Body of pancreas (tissue), 4 donors: Measurements from ENCODE around the gene SIGLEC12.

Experiments
- POLR2A ChIP-seq, 3 donors: fragments of 450-650 bp; IDR thresholded peaks; one replicate each; pipeline ENCODE4 v1.6.1; 2016; ENCODE audit warnings: antibody characterized with exemption in 3 of 3, mild to moderate bottlenecking in 2 of 3
- TF ChIP-seq, protein P1 (sequence below), 7 experiments: fragments of 450-650 bp in 4 of 7; fragments of 200-600 bp in 3 of 7; sonication (generic) in 3 of 7; IDR thresholded peaks; one replicate each; pipeline ENCODE4 v1.5.1; 2016 to 2019; ENCODE audit warnings: antibody characterized with exemption in 7 of 7

DNA sequence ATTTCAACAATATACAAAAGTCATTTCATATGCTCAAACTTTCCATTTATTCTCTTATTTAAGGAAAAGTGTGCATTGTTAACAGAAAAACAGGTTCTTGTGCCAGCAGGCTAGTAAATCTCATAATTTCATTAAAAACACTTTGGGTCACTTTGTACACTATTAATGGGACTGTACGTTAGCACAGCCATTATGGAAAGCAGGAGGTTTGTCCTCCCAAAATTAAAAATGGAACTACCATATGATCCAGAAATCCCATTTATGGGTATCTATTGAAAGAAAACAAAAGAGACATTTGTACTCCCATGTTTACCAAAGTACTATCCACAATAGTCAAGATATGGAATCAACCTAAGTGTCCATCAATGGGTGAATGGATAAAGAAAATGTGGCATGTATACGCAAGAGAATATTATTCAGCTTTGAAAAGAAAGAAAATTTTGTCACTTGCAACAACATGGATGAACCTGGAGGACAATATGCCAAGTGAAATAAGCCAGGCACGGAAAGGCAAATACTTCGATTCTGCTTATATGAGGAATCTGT is 38.3 kb upstream of the SIGLEC12 start:
- TF ChIP-seq, protein P1, sequence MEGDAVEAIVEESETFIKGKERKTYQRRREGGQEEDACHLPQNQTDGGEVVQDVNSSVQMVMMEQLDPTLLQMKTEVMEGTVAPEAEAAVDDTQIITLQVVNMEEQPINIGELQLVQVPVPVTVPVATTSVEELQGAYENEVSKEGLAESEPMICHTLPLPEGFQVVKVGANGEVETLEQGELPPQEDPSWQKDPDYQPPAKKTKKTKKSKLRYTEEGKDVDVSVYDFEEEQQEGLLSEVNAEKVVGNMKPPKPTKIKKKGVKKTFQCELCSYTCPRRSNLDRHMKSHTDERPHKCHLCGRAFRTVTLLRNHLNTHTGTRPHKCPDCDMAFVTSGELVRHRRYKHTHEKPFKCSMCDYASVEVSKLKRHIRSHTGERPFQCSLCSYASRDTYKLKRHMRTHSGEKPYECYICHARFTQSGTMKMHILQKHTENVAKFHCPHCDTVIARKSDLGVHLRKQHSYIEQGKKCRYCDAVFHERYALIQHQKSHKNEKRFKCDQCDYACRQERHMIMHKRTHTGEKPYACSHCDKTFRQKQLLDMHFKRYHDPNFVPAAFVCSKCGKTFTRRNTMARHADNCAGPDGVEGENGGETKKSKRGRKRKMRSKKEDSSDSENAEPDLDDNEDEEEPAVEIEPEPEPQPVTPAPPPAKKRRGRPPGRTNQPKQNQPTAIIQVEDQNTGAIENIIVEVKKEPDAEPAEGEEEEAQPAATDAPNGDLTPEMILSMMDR (IDR thresholded peaks at IDR 0.05): no peak
- TF ChIP-seq POLR2A (IDR thresholded peaks at IDR 0.05): no peak
